Right lobe of liver (tissue), 6 donors: ENCODE data around the gene DCANP1. TPM values are rescaled to one million over a fixed set of nuclear protein-coding genes. Genes with fewer than 3 reads are reported as not detected.

Source experiments
- ATAC-seq, 4 donors: fragments of 200-7000 bp; cut with Tn5 transposase; one replicate each; pipeline ENCODE4 v1.9.1; 2020; ENCODE audit warnings: mild to moderate bottlenecking in 4 of 4, moderate library complexity in 4 of 4
- DNase-seq, 3 donors: peaks; one replicate each; pipeline ENCODE4 v3.0.0-alpha.2; 2020
- H3K27ac ChIP-seq, 3 donors: fragments of 200-600 bp; one replicate each; pipeline ENCODE4 v1.8.0; 2022
- H3K27me3 ChIP-seq, 2 donors: fragments of 200-600 bp; one replicate each; pipeline ENCODE4 v1.8.0; 2022
- H3K36me3 ChIP-seq, 4 donors: fragments of 200-600 bp; sonication (generic) in 1 of 4; one replicate each; pipeline versions ENCODE4 v1.5.1 to v1.8.0; 2017 to 2022; ENCODE audit warnings: control low read depth in 1 of 4
- H3K4me1 ChIP-seq, 4 donors: fragments of 200-600 bp; sonication (generic) in 1 of 4; one replicate each; pipeline versions ENCODE4 v1.5.1 to v1.8.0; 2017 to 2022; ENCODE audit warnings: control low read depth in 1 of 4
- H3K4me3 ChIP-seq, 3 donors: fragments of 200-600 bp; one replicate each; pipeline ENCODE4 v1.8.0; 2022
- H3K9me3 ChIP-seq, 4 donors: fragments of 200-600 bp; sonication (generic) in 1 of 4; one replicate each; pipeline versions ENCODE4 v1.5.1 to v1.8.0; 2017 to 2022; ENCODE audit warnings: control low read depth in 1 of 4
- POLR2A ChIP-seq: fragments of 450-650 bp; IDR thresholded peaks from one replicate; pipeline ENCODE4 v1.6.1; 2017; ENCODE audit warnings: antibody characterized with exemption, mild to moderate bottlenecking
- WGBS: methylation state at CpG from one replicate; pipeline ENCODE4 v1.1.6; 2018; ENCODE audit warnings: low coverage, low lambda C conversion rate; ENCODE audit not compliant: insufficient coverage; ENCODE audit errors: missing lambda C conversion rate; 5-methylcytosine and 5-hydroxymethylcytosine counted together
- intact Hi-C, 2 donors: fragments of 100-400 bp; cut with DNase I; formaldehyde crosslinking; loops; one replicate each; pipeline versions ENCODE4 v1.11.2 to v1.14.1; 2022
- total RNA-seq, 6 experiments: library from RNA; depleted of rRNA in 2 of 6; stranded (reverse); fragments of >200 nt in 2 of 6; fragmentation: NEBNext Ultra II Directional in 3 of 6; extraction: Animal tissue kit (Norgen Biotek cat#: 25700) in 3 of 6; gene quantifications; one replicate each; pipeline versions ENCODE4 v1.1.0 to v1.2.4, GENCODE V29; 2016 to 2023
- TF ChIP-seq, protein P1 (sequence below), 4 donors: fragments of 200-600 bp in 3 of 4; fragments of 450-650 bp in 1 of 4; IDR thresholded peaks; one replicate each; pipeline versions ENCODE4 v1.5.1 to v1.8.0; 2016 to 2022; ENCODE audit warnings: antibody characterized with exemption in 4 of 4, mild to moderate bottlenecking in 2 of 4
- donor health status: DM: no; HTN: yes; CAD: no.
- donor health status: DM: no; HTN: no; CAD: no.
- donor health status: DM: no; HTN: no; CAD: no.
- donor health status: DM: no; HTN: yes; CAD: no.
- donor health status: DM: no; HTN: yes; CAD: no.

The DCANP1 gene
- total RNA-seq, 6 experiments from 2014 or later = not detected

DNA sequence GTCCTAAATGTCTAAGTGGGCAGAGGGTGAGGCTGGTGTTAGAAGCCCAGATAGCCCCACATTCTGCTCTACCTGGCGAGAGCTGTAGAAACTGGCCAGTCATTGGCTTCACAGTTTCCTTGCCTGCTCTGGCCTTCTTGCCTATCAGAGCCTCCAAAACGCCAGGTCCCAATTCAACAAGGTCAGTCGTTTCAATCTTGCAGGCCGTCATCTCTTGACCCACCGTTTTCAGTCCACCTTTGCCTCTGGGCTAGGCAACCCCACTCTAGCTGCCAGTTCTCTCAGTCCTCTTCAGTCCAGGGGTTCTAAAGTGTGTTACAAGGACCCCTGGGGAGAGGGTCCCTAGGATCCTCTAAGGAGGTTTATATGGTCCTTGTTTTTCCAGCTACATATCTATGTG is 25.0 kb upstream of the DCANP1 start:
- H3K36me3 ChIP-seq = no peaks in the 10 kb centered on the region
- WGBS = 60% methylated on average over 5 of the region's 5 CpGs
- no peaks in the 10 kb centered on the region for H3K4me1 ChIP-seq
- DNase-seq (peak in 1 of 3 donors; percentile 21), ATAC-seq (no peak)
- no peaks in the 10 kb centered on the region for H3K9me3 ChIP-seq
- no peak overlapping the region for H3K27ac ChIP-seq
- no peaks in the 10 kb centered on the region for H3K27me3 ChIP-seq
- TF ChIP-seq, protein P1, sequence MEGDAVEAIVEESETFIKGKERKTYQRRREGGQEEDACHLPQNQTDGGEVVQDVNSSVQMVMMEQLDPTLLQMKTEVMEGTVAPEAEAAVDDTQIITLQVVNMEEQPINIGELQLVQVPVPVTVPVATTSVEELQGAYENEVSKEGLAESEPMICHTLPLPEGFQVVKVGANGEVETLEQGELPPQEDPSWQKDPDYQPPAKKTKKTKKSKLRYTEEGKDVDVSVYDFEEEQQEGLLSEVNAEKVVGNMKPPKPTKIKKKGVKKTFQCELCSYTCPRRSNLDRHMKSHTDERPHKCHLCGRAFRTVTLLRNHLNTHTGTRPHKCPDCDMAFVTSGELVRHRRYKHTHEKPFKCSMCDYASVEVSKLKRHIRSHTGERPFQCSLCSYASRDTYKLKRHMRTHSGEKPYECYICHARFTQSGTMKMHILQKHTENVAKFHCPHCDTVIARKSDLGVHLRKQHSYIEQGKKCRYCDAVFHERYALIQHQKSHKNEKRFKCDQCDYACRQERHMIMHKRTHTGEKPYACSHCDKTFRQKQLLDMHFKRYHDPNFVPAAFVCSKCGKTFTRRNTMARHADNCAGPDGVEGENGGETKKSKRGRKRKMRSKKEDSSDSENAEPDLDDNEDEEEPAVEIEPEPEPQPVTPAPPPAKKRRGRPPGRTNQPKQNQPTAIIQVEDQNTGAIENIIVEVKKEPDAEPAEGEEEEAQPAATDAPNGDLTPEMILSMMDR (IDR thresholded peaks at IDR 0.05) = no peak
- no peak for TF ChIP-seq POLR2A
- no peak overlapping the region for H3K4me3 ChIP-seq
- intact Hi-C loops = no loop called here

DNA sequence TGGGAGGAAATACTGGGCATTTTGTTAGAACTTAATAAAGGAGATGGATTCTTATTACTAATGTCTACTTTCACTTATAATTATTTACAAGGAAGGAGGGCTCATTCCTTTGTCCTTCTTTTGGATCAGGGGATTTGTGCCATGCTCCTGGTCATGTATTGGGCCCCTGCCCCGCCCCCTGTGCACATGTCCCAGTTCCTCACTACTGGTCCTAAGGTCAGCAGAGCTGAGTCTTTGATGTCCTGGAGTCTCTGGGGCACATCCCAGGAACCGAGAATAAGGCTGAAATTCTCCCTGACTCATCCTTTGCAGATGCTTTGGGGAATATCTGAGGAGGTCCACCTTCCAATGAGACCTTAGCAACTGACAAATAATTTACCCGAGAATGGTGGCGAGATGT is 24.6 kb upstream of the DCANP1 start:
- Histone ChIP-seq H3K27me3 (no peaks in the 10 kb centered on the region), H3K4me1 (no peaks in the 10 kb centered on the region), H3K4me3 (no peak overlapping the region), H3K27ac (no peak overlapping the region), H3K9me3 (no peaks in the 10 kb centered on the region), H3K36me3 (no peaks in the 10 kb centered on the region)
- peak in 2 of 3 donors; percentile 5 to 27 for DNase-seq
- no peak for ATAC-seq
- TF ChIP-seq POLR2A = no peak
- TF ChIP-seq, protein P1 (IDR thresholded peaks at IDR 0.05) = no peak
- intact Hi-C loops = no loop called here
- 48% methylated on average over 4 of the region's 4 CpGs for WGBS

DNA sequence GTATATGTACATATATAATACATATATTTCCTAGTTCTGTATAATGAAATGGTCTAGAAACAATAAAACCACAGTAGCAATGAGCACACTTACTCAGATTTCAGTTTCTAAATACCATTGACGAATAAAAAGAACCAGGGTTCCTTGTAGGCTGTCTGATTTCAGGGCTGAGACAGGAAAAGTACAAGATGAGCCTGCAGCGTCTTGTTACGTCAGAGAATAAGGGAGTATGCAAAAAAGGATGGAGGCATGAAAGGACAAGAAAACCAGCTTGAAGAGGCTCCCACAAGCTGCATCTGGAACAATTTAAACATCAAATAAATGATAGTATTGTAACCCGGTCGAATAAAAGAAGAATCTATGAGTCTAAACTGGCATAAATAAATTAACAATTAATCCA is 22.8 kb upstream of the DCANP1 start:
- intact Hi-C loops = loop anchor here (5.0 kb wide), 2 partner anchors 77 to 82 kb away; no protein-coding TSS in a partner anchor
- Histone ChIP-seq H3K27ac (no peak overlapping the region), H3K36me3 (no peaks in the 10 kb centered on the region), H3K27me3 (no peaks in the 10 kb centered on the region), H3K4me3 (no peak overlapping the region), H3K4me1 (no peaks in the 10 kb centered on the region), H3K9me3 (no peaks in the 10 kb centered on the region)
- WGBS = 70% methylated on average over 5 of the region's 5 CpGs
- TF ChIP-seq, protein P1 (IDR thresholded peaks at IDR 0.05) = no peak
- no peak for TF ChIP-seq POLR2A
- DNase-seq (no peak), ATAC-seq (no peak)

DNA sequence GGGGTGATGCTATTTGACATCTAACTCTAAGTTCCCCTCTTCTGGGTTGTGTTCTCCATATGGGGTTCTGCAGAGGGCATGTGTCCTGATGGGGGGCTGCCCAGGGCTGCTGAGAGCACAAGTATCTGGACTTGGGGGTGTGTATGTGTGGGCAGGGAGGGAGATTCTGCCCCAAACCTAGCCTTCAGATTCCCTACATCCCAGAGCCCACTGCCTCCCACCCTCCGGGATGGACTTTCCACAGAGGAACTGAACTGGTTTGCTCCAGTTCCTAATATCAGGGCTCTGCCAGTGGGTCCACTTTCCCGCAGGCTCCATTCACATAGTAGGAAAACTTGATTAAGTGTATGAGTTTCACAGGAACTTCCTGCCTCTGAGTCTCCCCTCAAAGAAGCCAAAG is 21.4 kb upstream of the DCANP1 start:
- intact Hi-C loops = loop anchor here (5.0 kb wide), 2 partner anchors 79 to 84 kb away; no protein-coding TSS in a partner anchor
- TF ChIP-seq, protein P1 (IDR thresholded peaks at IDR 0.05) = no peak
- no peak for TF ChIP-seq POLR2A
- Histone ChIP-seq H3K27ac (no peak overlapping the region), H3K27me3 (no peaks in the 10 kb centered on the region), H3K4me1 (no peaks in the 10 kb centered on the region), H3K36me3 (no peaks in the 10 kb centered on the region), H3K4me3 (no peak overlapping the region), H3K9me3 (no peaks in the 10 kb centered on the region)
- ATAC-seq = no peak
- DNase-seq = peak in 2 of 3 donors; percentile 1 to 10
- WGBS = no CpG with 5 or more reads among the region's 2 CpGs
